Mesendoderm (in vitro differentiated cells): Measurements from ENCODE around the gene TASP1.
A peak's percentile ranks its signal among the peaks of the same experiment; 100 is the strongest.

Source experiments
- DNase-seq: peaks from one replicate; pipeline ENCODE4 v3.0.0; 2013
- H2AK5ac ChIP-seq: 2 replicates; pipeline ENCODE4 v1.6.1; 2013; ENCODE audit warnings: low read length, inconsistent platforms
- H2BK120ac ChIP-seq: 2 replicates; pipeline ENCODE4 v1.6.1; 2013; ENCODE audit warnings: low read depth, mild to moderate bottlenecking, low read length, moderate library complexity, mixed read lengths
- H2BK15ac ChIP-seq: replicated peaks from 2 replicates; pipeline ENCODE4 v1.6.1; 2013; ENCODE audit warnings: low read depth, mild to moderate bottlenecking, moderate library complexity
- H2BK5ac ChIP-seq: 2 replicates; pipeline ENCODE4 v1.6.1; 2013; ENCODE audit warnings: low read length, inconsistent platforms
- H3K18ac ChIP-seq: 2 replicates; pipeline ENCODE4 v1.6.1; 2013; ENCODE audit warnings: mild to moderate bottlenecking, low read length, mixed read lengths
- H3K23ac ChIP-seq: one replicate; pipeline ENCODE4 v1.6.1; 2013; ENCODE audit warnings: low read length
- H3K27ac ChIP-seq: 2 replicates; pipeline ENCODE4 v1.5.1; 2013; ENCODE audit warnings: low read depth, mild to moderate bottlenecking, inconsistent platforms, low read length, moderate library complexity
- H3K27me3 ChIP-seq: 2 replicates; pipeline ENCODE4 v1.6.1; 2013; ENCODE audit warnings: low read length, control low read depth, mild to moderate bottlenecking, inconsistent platforms; ENCODE audit not compliant: insufficient read depth, poor library complexity
- H3K36me3 ChIP-seq: 2 replicates; pipeline ENCODE4 v1.6.1; 2013; ENCODE audit warnings: low read length, inconsistent platforms; ENCODE audit not compliant: control insufficient read depth, insufficient read depth
- H3K4ac ChIP-seq: one replicate; pipeline ENCODE4 v1.6.1; 2013; ENCODE audit warnings: low read depth, mild to moderate bottlenecking, low read length, moderate library complexity
- H3K4me1 ChIP-seq: 2 replicates; pipeline ENCODE4 v1.6.1; 2013; ENCODE audit warnings: low read depth, low read length, inconsistent platforms; ENCODE audit not compliant: control insufficient read depth
- H3K4me2 ChIP-seq: 2 replicates; pipeline ENCODE4 v1.6.1; 2013; ENCODE audit warnings: low read length
- H3K4me3 ChIP-seq: 2 replicates; pipeline ENCODE4 v1.5.1; 2013; ENCODE audit warnings: mild to moderate bottlenecking, low read length
- H3K56ac ChIP-seq: one replicate; pipeline ENCODE4 v1.6.1; 2013; ENCODE audit warnings: low read length
- H3K79me1 ChIP-seq: 2 replicates; pipeline ENCODE4 v1.6.1; 2013; ENCODE audit warnings: low read length, inconsistent platforms
- H3K79me2 ChIP-seq: 2 replicates; pipeline ENCODE4 v1.6.1; 2013; ENCODE audit warnings: mild to moderate bottlenecking, low read length; ENCODE audit not compliant: control insufficient read depth, insufficient read depth
- H3K9ac ChIP-seq: 2 replicates; pipeline ENCODE4 v1.6.1; 2013; ENCODE audit warnings: low read length, inconsistent platforms
- H4K5ac ChIP-seq: one replicate; pipeline ENCODE4 v1.6.1; 2013; ENCODE audit warnings: low read length
- H4K8ac ChIP-seq: one replicate; pipeline ENCODE4 v1.6.1; 2013; ENCODE audit warnings: low read depth, mild to moderate bottlenecking, control low read depth, low read length, moderate library complexity
- WGBS: extraction: QIAGEN DNeasy Blood & Tissue Kit; methylation state at CpG from one replicate; pipeline ENCODE4 v1.1.7; 2013; ENCODE audit warnings: low lambda C conversion rate, missing lambda C conversion rate; ENCODE audit not compliant: insufficient coverage; ENCODE audit errors: extremely low coverage; 5-methylcytosine and 5-hydroxymethylcytosine counted together

Gene TASP1

DNA sequence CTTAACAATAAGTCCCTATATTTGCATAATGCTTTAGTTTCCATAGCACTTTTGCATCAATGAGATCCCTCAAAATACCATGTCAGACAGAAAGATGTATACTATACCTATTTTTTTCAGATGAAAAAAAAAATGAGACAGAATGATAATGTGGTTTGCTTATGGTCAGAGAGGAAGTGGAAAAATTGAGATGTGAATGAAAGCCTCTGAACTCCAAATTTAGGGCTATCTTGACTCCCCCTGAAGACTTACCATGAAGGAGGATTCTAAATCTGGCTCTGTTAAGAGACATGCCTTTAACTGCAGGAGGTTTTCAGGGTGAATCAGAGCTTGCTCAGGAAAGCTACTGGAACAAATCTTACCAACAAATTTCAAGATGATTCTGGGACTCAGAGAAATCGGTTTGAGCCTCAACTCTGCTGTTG, 241.4 kb downstream of the TASP1 start:
- no peak overlapping the region for H3K4me2 ChIP-seq
- H3K56ac ChIP-seq = no peak overlapping the region
- H3K4me1 ChIP-seq = no peaks in the 10 kb centered on the region
- no peaks in the 10 kb centered on the region for H3K36me3 ChIP-seq
- no peak overlapping the region for H3K23ac ChIP-seq
- no peak overlapping the region for H2BK15ac ChIP-seq
- H4K5ac ChIP-seq = no peak overlapping the region
- H3K9ac ChIP-seq = no peak overlapping the region
- H3K79me2 ChIP-seq = no peaks in the 10 kb centered on the region
- no peak overlapping the region for H2AK5ac ChIP-seq
- H3K27me3 ChIP-seq = no peaks in the 10 kb centered on the region
- DNase-seq = no peak
- H3K79me1 ChIP-seq = no peaks in the 10 kb centered on the region
- no peak overlapping the region for H3K4me3 ChIP-seq
- no peak overlapping the region for H4K8ac ChIP-seq
- H3K4ac ChIP-seq = no peak overlapping the region
- peak overlapping the region; percentile 12 for H3K18ac ChIP-seq
- no CpG with 5 or more reads among the region's 1 CpG for WGBS
- no peak overlapping the region for H2BK120ac ChIP-seq
- H3K27ac ChIP-seq = no peak overlapping the region
- no peak overlapping the region for H2BK5ac ChIP-seq

DNA sequence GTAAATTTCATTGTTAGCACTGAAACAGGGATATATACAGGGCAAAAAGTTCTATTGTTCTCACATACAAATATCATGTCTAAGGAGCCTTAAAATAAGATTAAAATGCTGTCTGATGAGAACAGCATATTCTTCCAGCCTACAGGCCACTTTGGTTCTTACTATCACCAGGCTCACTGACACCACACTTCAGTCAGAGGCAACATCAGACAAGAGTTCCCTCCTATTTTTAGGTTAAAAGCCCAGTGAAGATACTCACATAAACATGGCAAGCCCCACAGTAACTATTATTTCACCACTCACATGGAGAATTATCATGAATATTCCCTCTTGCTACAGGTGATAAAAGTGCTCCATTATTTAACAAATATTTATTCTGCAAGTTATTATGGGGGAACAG, 241.9 kb downstream of the TASP1 start:
- Histone ChIP-seq H2BK120ac (no peak overlapping the region), H3K27ac (no peak overlapping the region), H3K79me1 (no peaks in the 10 kb centered on the region), H3K4me1 (no peaks in the 10 kb centered on the region), H3K9ac (no peak overlapping the region), H2BK15ac (no peak overlapping the region), H3K56ac (no peak overlapping the region), H3K4me2 (no peak overlapping the region), H4K5ac (no peak overlapping the region), H3K18ac (no peak overlapping the region), H4K8ac (no peak overlapping the region), H2AK5ac (no peak overlapping the region), H3K79me2 (no peaks in the 10 kb centered on the region), H3K36me3 (no peaks in the 10 kb centered on the region), H3K4ac (no peak overlapping the region), H3K27me3 (no peaks in the 10 kb centered on the region), H2BK5ac (no peak overlapping the region), H3K23ac (no peak overlapping the region), H3K4me3 (no peak overlapping the region)
- DNase-seq = no peak

GRCh38 chr20:13396022-13396421, 242.7 kb downstream of the TASP1 start:
- no peak overlapping the region for H2BK5ac ChIP-seq
- H2BK120ac ChIP-seq = no peak overlapping the region
- H3K9ac ChIP-seq = no peak overlapping the region
- H3K36me3 ChIP-seq = no peaks in the 10 kb centered on the region
- H3K18ac ChIP-seq = no peak overlapping the region
- H3K4me1 ChIP-seq = no peaks in the 10 kb centered on the region
- no peak overlapping the region for H2AK5ac ChIP-seq
- H2BK15ac ChIP-seq = no peak overlapping the region
- H4K8ac ChIP-seq = no peak overlapping the region
- H3K4me2 ChIP-seq = no peak overlapping the region
- H3K27ac ChIP-seq = no peak overlapping the region
- H3K4me3 ChIP-seq = no peak overlapping the region
- H3K27me3 ChIP-seq = no peaks in the 10 kb centered on the region
- no peaks in the 10 kb centered on the region for H3K79me2 ChIP-seq
- WGBS = no CpG with 5 or more reads among the region's 3 CpGs
- H4K5ac ChIP-seq = no peak overlapping the region
- H3K4ac ChIP-seq = no peak overlapping the region
- H3K56ac ChIP-seq = no peak overlapping the region
- no peak overlapping the region for H3K23ac ChIP-seq
- no peaks in the 10 kb centered on the region for H3K79me1 ChIP-seq
- DNase-seq = no peak

DNA sequence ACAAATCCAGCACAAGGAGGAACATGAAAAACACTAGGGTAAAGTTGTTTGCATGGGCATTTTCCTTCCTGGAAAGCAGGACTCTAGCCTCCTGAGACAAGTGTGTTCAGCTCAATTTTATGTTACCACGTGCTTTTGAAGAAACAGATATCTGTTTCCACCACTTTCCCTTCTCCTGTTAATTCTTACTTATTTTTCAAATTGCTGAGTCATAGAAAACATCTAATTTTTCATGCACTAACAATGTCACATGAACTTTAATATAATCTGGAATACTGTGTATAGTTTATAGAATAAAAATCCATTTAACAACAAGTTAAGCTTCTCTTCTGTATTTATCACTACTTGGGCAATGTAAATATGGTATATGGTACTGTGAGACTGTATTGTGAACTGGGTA, 243.5 kb downstream of the TASP1 start:
- no peak overlapping the region for H4K8ac ChIP-seq
- H3K56ac ChIP-seq = no peak overlapping the region
- no peaks in the 10 kb centered on the region for H3K79me2 ChIP-seq
- WGBS = no CpG with 5 or more reads among the region's 1 CpG
- no peaks in the 10 kb centered on the region for H3K36me3 ChIP-seq
- no peaks in the 10 kb centered on the region for H3K27me3 ChIP-seq
- H4K5ac ChIP-seq = no peak overlapping the region
- no peak overlapping the region for H2BK5ac ChIP-seq
- H2AK5ac ChIP-seq = no peak overlapping the region
- no peaks in the 10 kb centered on the region for H3K4me1 ChIP-seq
- H3K4me2 ChIP-seq = no peak overlapping the region
- H2BK120ac ChIP-seq = no peak overlapping the region
- DNase-seq = no peak
- H3K4me3 ChIP-seq = no peak overlapping the region
- H3K18ac ChIP-seq = no peak overlapping the region
- H3K23ac ChIP-seq = no peak overlapping the region
- H3K4ac ChIP-seq = no peak overlapping the region
- H3K27ac ChIP-seq = no peak overlapping the region
- H3K9ac ChIP-seq = no peak overlapping the region
- H2BK15ac ChIP-seq = no peak overlapping the region
- no peaks in the 10 kb centered on the region for H3K79me1 ChIP-seq

- H3K27ac ChIP-seq = no peak overlapping the region
- no peak overlapping the region for H4K8ac ChIP-seq
- no peak for DNase-seq
- no peaks in the 10 kb centered on the region for H3K27me3 ChIP-seq
- no peak overlapping the region for H2BK5ac ChIP-seq
- no CpG with 5 or more reads among the region's 5 CpGs for WGBS
- H2BK15ac ChIP-seq = no peak overlapping the region
- no peak overlapping the region for H3K9ac ChIP-seq
- H3K79me1 ChIP-seq = no peaks in the 10 kb centered on the region
- no peak overlapping the region for H3K4me2 ChIP-seq
- no peaks in the 10 kb centered on the region for H3K36me3 ChIP-seq
- no peak overlapping the region for H3K4me3 ChIP-seq
- H3K56ac ChIP-seq = no peak overlapping the region
- no peak overlapping the region for H2AK5ac ChIP-seq
- no peak overlapping the region for H2BK120ac ChIP-seq
- no peaks in the 10 kb centered on the region for H3K79me2 ChIP-seq
- no peak overlapping the region for H4K5ac ChIP-seq
- no peak overlapping the region for H3K23ac ChIP-seq
- H3K4me1 ChIP-seq = no peaks in the 10 kb centered on the region
- no peak overlapping the region for H3K4ac ChIP-seq
- H3K18ac ChIP-seq = no peak overlapping the region
These were observed 246.3 kb downstream of the TASP1 start for GRCh38 chr20:13392391-13392790.

GRCh38 chr20:13389115-13389514, 249.6 kb downstream of the TASP1 start:
- H3K79me1 ChIP-seq = no peaks in the 10 kb centered on the region
- no peak overlapping the region for H2BK5ac ChIP-seq
- no peaks in the 10 kb centered on the region for H3K27me3 ChIP-seq
- no peak overlapping the region for H3K18ac ChIP-seq
- H3K9ac ChIP-seq = no peak overlapping the region
- H3K56ac ChIP-seq = no peak overlapping the region
- no peaks in the 10 kb centered on the region for H3K4me1 ChIP-seq
- H4K8ac ChIP-seq = no peak overlapping the region
- no peak overlapping the region for H4K5ac ChIP-seq
- no peak overlapping the region for H2BK15ac ChIP-seq
- DNase-seq = no peak
- H3K79me2 ChIP-seq = no peaks in the 10 kb centered on the region
- no peak overlapping the region for H3K4me2 ChIP-seq
- no CpG with 5 or more reads among the region's 3 CpGs for WGBS
- no peak overlapping the region for H3K4me3 ChIP-seq
- no peak overlapping the region for H3K4ac ChIP-seq
- H2BK120ac ChIP-seq = no peak overlapping the region
- H3K27ac ChIP-seq = no peak overlapping the region
- no peaks in the 10 kb centered on the region for H3K36me3 ChIP-seq
- no peak overlapping the region for H3K23ac ChIP-seq
- no peak overlapping the region for H2AK5ac ChIP-seq
